Left ventricle myocardium inferior (tissue), 1 donor: ENCODE results near the gene ST3GAL5. TPM values are rescaled to one million over a fixed set of nuclear protein-coding genes. Genes with fewer than 3 reads are reported as not detected.

ENCODE experiments used
- DNase-seq: peaks from one replicate; pipeline ENCODE4 v3.0.0-alpha.2; 2020
- H3K27ac ChIP-seq: fragments of 200-600 bp; replicated peaks from 2 replicates; pipeline ENCODE4 v1.8.0; 2021
- H3K27me3 ChIP-seq: fragments of 200-600 bp; 2 replicates; pipeline ENCODE4 v1.8.0; 2021; ENCODE audit warnings: low read depth
- H3K36me3 ChIP-seq: fragments of 200-600 bp; 2 replicates; pipeline ENCODE4 v1.8.0; 2021
- H3K4me1 ChIP-seq: fragments of 200-600 bp; 2 replicates; pipeline ENCODE4 v1.8.0; 2021
- H3K4me3 ChIP-seq: fragments of 200-600 bp; 2 replicates; pipeline ENCODE4 v1.8.0; 2021; ENCODE audit warnings: mild to moderate bottlenecking, moderate library complexity
- H3K9me3 ChIP-seq: fragments of 200-600 bp; replicated peaks from 2 replicates; pipeline ENCODE4 v1.8.0; 2021
- CTCF ChIP-seq: fragments of 200-600 bp; IDR thresholded peaks from 2 replicates; pipeline ENCODE4 v1.8.0; 2021; ENCODE audit warnings: antibody characterized with exemption, mild to moderate bottlenecking, borderline replicate concordance
- intact Hi-C: fragments of 100-400 bp; cut with micrococcal nuclease; formaldehyde crosslinking; loops from one replicate; pipeline ENCODE4 v1.11.0; 2022
- total RNA-seq: library from RNA; stranded (reverse); fragmentation: NEBNext Ultra II Directional; extraction: Animal tissue kit (Norgen Biotek cat#: 25700); gene quantifications from one replicate; pipeline ENCODE4 v1.2.1, GENCODE V29; 2021
- donor health status: DM: no; HTN: yes; CAD: no; lungs with severe emphysema.

Gene ST3GAL5
- total RNA-seq, 1 donor from 2014 or later, result 4.2 TPM

- TF ChIP-seq CTCF, result no peak
- Histone ChIP-seq H3K27ac (peak overlapping the region; percentile 15), H3K4me3 (no peak overlapping the region), H3K4me1 (peaks cover 36% of the 10 kb centered on the region), H3K36me3 (no peaks in the 10 kb centered on the region), H3K9me3 (peaks cover 3% of the 10 kb centered on the region), H3K27me3 (peaks cover 46% of the 10 kb centered on the region)
- no peak for DNase-seq
- intact Hi-C loops, result no loop called here
Observed at GRCh38 chr2:85893428-85894258, 4.9 kb upstream of the ST3GAL5 start.

- intact Hi-C loops, result no loop called here
- Histone ChIP-seq H3K4me1 (peaks cover 49% of the 10 kb centered on the region), H3K36me3 (no peaks in the 10 kb centered on the region), H3K27me3 (peaks cover 46% of the 10 kb centered on the region), H3K9me3 (no peaks in the 10 kb centered on the region), H3K4me3 (no peak overlapping the region), H3K27ac (no peak overlapping the region)
- TF ChIP-seq CTCF, result no peak
- DNase-seq, result no peak
Observed at GRCh38 chr2:85892216-85892944, 3.6 kb upstream of the ST3GAL5 start.

DNA sequence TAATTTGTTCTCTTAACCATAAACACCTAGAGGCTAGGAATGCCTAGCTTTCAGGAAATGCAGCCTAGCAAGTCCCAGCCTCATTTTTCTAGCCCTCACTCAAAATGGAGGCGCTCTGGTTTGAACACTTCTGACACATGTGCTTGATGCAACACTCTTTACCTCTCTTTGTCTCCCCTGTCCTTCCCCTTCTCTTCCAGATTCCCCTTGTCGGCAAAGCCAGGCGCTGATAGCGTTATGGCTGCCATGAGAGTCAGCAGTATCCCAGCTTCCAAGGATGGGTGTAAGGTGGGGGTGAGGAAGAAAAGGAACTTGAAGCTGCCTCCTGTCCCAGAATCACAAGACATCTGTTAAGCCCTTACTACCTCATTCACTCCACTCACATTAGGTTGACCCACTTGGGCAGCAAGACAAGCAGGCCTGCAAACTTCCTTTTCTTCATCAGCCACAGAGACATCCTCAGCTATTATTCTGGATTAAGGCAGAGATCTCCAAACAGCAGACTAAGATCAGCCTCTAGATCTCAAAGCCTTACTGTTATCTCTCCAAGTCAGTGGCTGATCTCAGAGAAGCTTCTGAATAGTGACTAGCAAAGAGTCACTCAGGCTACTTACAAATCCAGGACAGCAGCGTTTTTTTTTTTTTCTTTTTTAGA is 1.9 kb upstream of the ST3GAL5 start:
- Histone ChIP-seq H3K27ac (peak overlapping the region; percentile 84), H3K4me3 (peak overlapping the region; percentile 89)
- intact Hi-C loops, result no loop called here

GRCh38 chr2:85889627-85890281 is 964 bp upstream of the ST3GAL5 start:
- no peaks in the 10 kb centered on the region for H3K36me3 ChIP-seq
- H3K27ac ChIP-seq, result peak overlapping the region; percentile 84
- no peaks in the 10 kb centered on the region for H3K9me3 ChIP-seq
- H3K4me3 ChIP-seq, result peak overlapping the region; percentile 89
- H3K4me1 ChIP-seq, result peaks cover 73% of the 10 kb centered on the region
- H3K27me3 ChIP-seq, result peaks cover 35% of the 10 kb centered on the region
- DNase-seq, result no peak
- intact Hi-C loops, result loop anchor here (10.0 kb wide), 1 partner anchor 55 kb away; no protein-coding TSS in a partner anchor
- TF ChIP-seq CTCF, result no peak

More for the DNA sequence above, 1.9 kb upstream of the ST3GAL5 start:
- Histone ChIP-seq H3K36me3 (no peaks in the 10 kb centered on the region), H3K4me1 (peaks cover 64% of the 10 kb centered on the region), H3K27me3 (peaks cover 43% of the 10 kb centered on the region), H3K9me3 (no peaks in the 10 kb centered on the region)
- DNase-seq, result no peak
- TF ChIP-seq CTCF, result no peak
